SK-N-DZ (cell line): ENCODE measurements around the gene FMN2.

ENCODE experiments used
- DNase-seq: peaks from one replicate; pipeline ENCODE4 v3.0.0-alpha.2; 2015; ENCODE audit warnings: low spot score

Gene FMN2

GRCh38 chr1:240194120-240194519, 102.4 kb downstream of the FMN2 start:
- DNase-seq, result no peak

GRCh38 chr1:240198376-240198775, 106.7 kb downstream of the FMN2 start:
- no peak for DNase-seq

- DNase-seq, result peak; percentile 60
Observed at GRCh38 chr1:240199758-240200645, 108.3 kb downstream of the FMN2 start.

- no peak for DNase-seq
Observed at GRCh38 chr1:240201931-240202330, 110.2 kb downstream of the FMN2 start.

- DNase-seq, result no peak
Observed at GRCh38 chr1:240207073-240207709, 115.5 kb downstream of the FMN2 start.

GRCh38 chr1:240210026-240210425, 118.3 kb downstream of the FMN2 start:
- no peak for DNase-seq

- no peak for DNase-seq
Observed at GRCh38 chr1:240212556-240212955, 120.9 kb downstream of the FMN2 start.

GRCh38 chr1:240217403-240217802, 125.7 kb downstream of the FMN2 start:
- DNase-seq, result no peak

- DNase-seq, result no peak
Observed at GRCh38 chr1:240219104-240219503, 127.4 kb downstream of the FMN2 start.

GRCh38 chr1:240226102-240226501, 134.4 kb downstream of the FMN2 start:
- DNase-seq, result no peak

- DNase-seq, result no peak
Observed at GRCh38 chr1:240230816-240231215, 139.1 kb downstream of the FMN2 start.

- DNase-seq, result no peak
Observed at GRCh38 chr1:240232530-240232929, 140.8 kb downstream of the FMN2 start.

GRCh38 chr1:240234485-240235210, 143.0 kb downstream of the FMN2 start:
- no peak for DNase-seq

- no peak for DNase-seq
Observed at GRCh38 chr1:240235521-240236288, 144.0 kb downstream of the FMN2 start.

GRCh38 chr1:240237305-240237721, 145.6 kb downstream of the FMN2 start:
- peak; percentile 35 for DNase-seq

- DNase-seq, result no peak
Observed at GRCh38 chr1:240239309-240239708, 147.6 kb downstream of the FMN2 start.

GRCh38 chr1:240241278-240241677, 149.6 kb downstream of the FMN2 start:
- DNase-seq, result no peak

- DNase-seq, result peak; percentile 15
Observed at GRCh38 chr1:240242601-240243144, 151.0 kb downstream of the FMN2 start.

- DNase-seq, result no peak
Observed at GRCh38 chr1:240244968-240245628, 153.4 kb downstream of the FMN2 start.

- no peak for DNase-seq
Observed at GRCh38 chr1:240245629-240246020, 153.9 kb downstream of the FMN2 start.

GRCh38 chr1:240247899-240248298, 156.2 kb downstream of the FMN2 start:
- DNase-seq, result no peak
